Putamen (tissue), 1 donor: Measurements from ENCODE around the gene INS.

Experiments
- DNase-seq: peaks from one replicate; pipeline ENCODE4 v3.0.0-alpha.2; 2016; ENCODE audit warnings: low spot score

Gene INS

GRCh38 chr11:2164861-2165555 lies 4.0 kb upstream of the INS start:
- no peak for DNase-seq

- DNase-seq = no peak
Observed at GRCh38 chr11:2164081-2164480, 3.1 kb upstream of the INS start.

- no peak for DNase-seq
Observed at GRCh38 chr11:2163428-2163978, 2.5 kb upstream of the INS start.

GRCh38 chr11:2159536-2160413 lies 1.2 kb downstream of the INS start:
- DNase-seq = no peak

GRCh38 chr11:2158966-2159365 lies 2.0 kb downstream of the INS start:
- no peak for DNase-seq

GRCh38 chr11:2158296-2158737 lies 2.7 kb downstream of the INS start:
- no peak for DNase-seq

GRCh38 chr11:2157294-2158040 lies 3.5 kb downstream of the INS start:
- DNase-seq = no peak

GRCh38 chr11:2156416-2157182 lies 4.4 kb downstream of the INS start:
- no peak for DNase-seq

- DNase-seq = no peak
Observed at GRCh38 chr11:2155511-2155910, 5.5 kb downstream of the INS start.

GRCh38 chr11:2154889-2155288 lies 6.1 kb downstream of the INS start:
- DNase-seq = no peak

- no peak for DNase-seq
Observed at GRCh38 chr11:2154195-2154585, 6.8 kb downstream of the INS start.

- no peak for DNase-seq
Observed at GRCh38 chr11:2153581-2154194, 7.3 kb downstream of the INS start.

GRCh38 chr11:2151500-2152257 lies 9.3 kb downstream of the INS start:
- peak; percentile 59 for DNase-seq

- DNase-seq = no peak
Observed at GRCh38 chr11:2149864-2150847, 10.9 kb downstream of the INS start.

GRCh38 chr11:2149460-2149859 lies 11.5 kb downstream of the INS start:
- DNase-seq = no peak

- DNase-seq = no peak
Observed at GRCh38 chr11:2148595-2148994, 12.4 kb downstream of the INS start.

- DNase-seq = no peak
Observed at GRCh38 chr11:2147391-2147790, 13.6 kb downstream of the INS start.

GRCh38 chr11:2146051-2146450 lies 15.0 kb downstream of the INS start:
- DNase-seq = no peak
